ENCODE measurements around the gene KRT71.

KRT71 gene

DNA sequence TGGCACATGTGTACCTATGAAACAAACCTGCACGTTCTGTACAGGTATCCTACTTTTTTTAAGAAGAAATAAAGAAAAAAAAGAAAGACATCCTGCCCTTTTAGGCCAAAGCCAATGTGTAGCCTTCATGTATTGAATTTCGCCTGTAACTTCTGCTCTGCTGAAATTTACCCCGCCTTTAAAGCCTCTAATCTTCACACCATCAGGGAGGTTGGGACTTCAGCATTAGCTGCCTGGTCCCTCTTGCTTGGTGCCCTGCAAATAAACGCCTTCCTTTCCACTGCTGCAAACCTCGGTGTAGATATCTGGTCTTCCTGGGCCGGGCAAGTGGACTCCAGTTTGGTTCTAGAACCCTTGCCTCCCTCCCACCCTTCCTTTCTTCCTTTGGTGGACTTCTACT lies 2.6 kb upstream of the KRT71 start:
- Histone ChIP-seq H3K27ac (ENCODE audit: poor library complexity, severe bottlenecking) (no peak overlapping the region), H3K36me3 (ENCODE audit: low read depth) (no peaks in the 10 kb centered on the region), H3K4me1 (ENCODE audit: insufficient read depth, poor library complexity, severe bottlenecking) (no peaks in the 10 kb centered on the region), H3K9me3 (ENCODE audit: severe bottlenecking) (no peaks in the 10 kb centered on the region), H3K4me3 (ENCODE audit: severe bottlenecking) (no peak overlapping the region), H3K27me3 (ENCODE audit: insufficient read depth, poor library complexity, severe bottlenecking) (no peaks in the 10 kb centered on the region)
- TF ChIP-seq, protein P1, sequence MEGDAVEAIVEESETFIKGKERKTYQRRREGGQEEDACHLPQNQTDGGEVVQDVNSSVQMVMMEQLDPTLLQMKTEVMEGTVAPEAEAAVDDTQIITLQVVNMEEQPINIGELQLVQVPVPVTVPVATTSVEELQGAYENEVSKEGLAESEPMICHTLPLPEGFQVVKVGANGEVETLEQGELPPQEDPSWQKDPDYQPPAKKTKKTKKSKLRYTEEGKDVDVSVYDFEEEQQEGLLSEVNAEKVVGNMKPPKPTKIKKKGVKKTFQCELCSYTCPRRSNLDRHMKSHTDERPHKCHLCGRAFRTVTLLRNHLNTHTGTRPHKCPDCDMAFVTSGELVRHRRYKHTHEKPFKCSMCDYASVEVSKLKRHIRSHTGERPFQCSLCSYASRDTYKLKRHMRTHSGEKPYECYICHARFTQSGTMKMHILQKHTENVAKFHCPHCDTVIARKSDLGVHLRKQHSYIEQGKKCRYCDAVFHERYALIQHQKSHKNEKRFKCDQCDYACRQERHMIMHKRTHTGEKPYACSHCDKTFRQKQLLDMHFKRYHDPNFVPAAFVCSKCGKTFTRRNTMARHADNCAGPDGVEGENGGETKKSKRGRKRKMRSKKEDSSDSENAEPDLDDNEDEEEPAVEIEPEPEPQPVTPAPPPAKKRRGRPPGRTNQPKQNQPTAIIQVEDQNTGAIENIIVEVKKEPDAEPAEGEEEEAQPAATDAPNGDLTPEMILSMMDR (IDR thresholded peaks at IDR 0.05; ENCODE audit: poor library complexity, severe bottlenecking), result no peak
- ATAC-seq (ENCODE audit: low read depth) (no peak), DNase-seq (ENCODE audit: low spot score) (no peak)

DNA sequence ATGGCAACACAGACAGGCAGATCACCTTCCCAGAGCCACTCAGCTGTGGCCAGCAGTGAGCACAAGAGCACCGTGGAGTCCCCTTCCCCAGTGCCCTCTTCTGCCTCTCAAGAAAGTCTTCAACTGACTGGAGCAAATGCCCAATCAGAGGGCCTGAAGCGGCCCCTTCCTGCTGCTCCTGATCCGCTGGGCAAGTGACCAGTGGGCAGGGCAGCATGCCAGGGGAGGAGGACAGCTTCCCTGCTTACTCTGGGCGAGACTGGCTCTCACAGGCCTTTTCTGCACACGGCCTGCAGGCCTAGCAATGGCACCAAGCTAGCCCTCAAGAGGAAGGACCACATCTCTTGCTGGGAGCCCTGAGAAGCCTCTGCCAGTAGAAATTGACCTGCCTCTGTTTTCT lies 890 bp downstream of the KRT71 start:
- DNase-seq (ENCODE audit: low spot score) (no peak), ATAC-seq (ENCODE audit: low read depth) (no peak)
- H3K4me3 ChIP-seq (ENCODE audit: severe bottlenecking), result no peak overlapping the region
- no peak overlapping the region for H3K27ac ChIP-seq (ENCODE audit: poor library complexity, severe bottlenecking)
- H3K27me3 ChIP-seq (ENCODE audit: insufficient read depth, poor library complexity, severe bottlenecking), result no peaks in the 10 kb centered on the region
- H3K9me3 ChIP-seq (ENCODE audit: severe bottlenecking), result no peaks in the 10 kb centered on the region
- no peaks in the 10 kb centered on the region for H3K4me1 ChIP-seq (ENCODE audit: insufficient read depth, poor library complexity, severe bottlenecking)
- TF ChIP-seq, protein P1 (IDR thresholded peaks at IDR 0.05; ENCODE audit: poor library complexity, severe bottlenecking), result no peak
- H3K36me3 ChIP-seq (ENCODE audit: low read depth), result no peaks in the 10 kb centered on the region

DNA sequence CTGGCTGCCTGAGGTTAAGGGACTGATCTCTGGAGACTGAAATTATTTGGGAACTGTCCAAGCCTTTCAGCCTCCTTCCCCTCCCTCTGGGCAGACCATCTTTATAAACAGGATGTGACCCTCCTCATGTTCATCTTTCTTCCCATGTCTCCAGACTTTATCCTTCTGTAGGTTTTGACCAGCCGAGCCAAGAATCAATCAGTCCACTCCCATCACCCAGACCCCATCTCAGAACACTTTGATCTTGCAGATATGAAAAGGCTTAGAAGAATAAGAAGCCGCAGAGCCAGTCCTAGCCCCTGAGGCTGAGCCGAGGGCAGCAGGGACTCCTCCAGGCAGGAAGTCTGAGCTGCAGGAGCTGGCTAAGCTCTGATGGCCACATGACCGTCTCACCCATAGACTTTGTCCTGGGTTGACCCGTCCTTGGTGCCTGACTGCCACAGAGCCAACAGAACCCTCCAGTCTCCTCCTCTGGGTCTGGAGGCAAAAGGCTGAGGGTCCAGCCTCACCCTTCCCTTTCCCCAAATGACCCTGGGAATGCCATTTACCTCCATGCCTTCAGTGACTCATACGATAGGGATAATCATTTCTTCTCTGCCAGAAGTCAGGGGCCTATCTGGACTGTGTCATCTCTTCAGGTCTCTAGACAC lies 1.6 kb downstream of the KRT71 start:
- ATAC-seq (ENCODE audit: low read depth) (no peak), DNase-seq (ENCODE audit: low spot score) (no peak)
- TF ChIP-seq, protein P1 (IDR thresholded peaks at IDR 0.05; ENCODE audit: poor library complexity, severe bottlenecking), result no peak
- H3K9me3 ChIP-seq (ENCODE audit: severe bottlenecking), result no peaks in the 10 kb centered on the region
- H3K4me3 ChIP-seq (ENCODE audit: severe bottlenecking), result no peak overlapping the region
- no peaks in the 10 kb centered on the region for H3K4me1 ChIP-seq (ENCODE audit: insufficient read depth, poor library complexity, severe bottlenecking)
- no peaks in the 10 kb centered on the region for H3K36me3 ChIP-seq (ENCODE audit: low read depth)
- H3K27me3 ChIP-seq (ENCODE audit: insufficient read depth, poor library complexity, severe bottlenecking), result no peaks in the 10 kb centered on the region
- H3K27ac ChIP-seq (ENCODE audit: poor library complexity, severe bottlenecking), result no peak overlapping the region

DNA sequence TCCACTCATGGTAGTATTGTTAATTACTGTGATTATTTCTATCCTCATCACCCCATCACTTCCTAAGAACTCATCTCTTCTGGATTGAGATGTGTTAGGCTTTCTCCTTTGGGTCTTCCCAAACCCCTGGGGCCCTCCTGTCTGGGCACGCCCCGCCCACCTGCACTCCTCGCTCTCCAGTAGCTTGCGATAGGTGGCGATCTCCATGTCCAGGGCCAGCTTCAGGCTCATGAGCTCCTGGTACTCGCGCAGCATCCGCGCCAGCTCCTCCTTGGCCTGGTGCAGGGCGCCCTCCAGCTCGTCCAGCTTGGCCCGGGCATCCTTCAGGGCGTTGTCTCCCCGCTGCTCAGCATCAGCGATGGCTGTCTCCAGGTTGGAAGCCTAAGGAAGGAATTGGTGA lies 6.8 kb downstream of the KRT71 start:
- no peaks in the 10 kb centered on the region for H3K27me3 ChIP-seq (ENCODE audit: insufficient read depth, poor library complexity, severe bottlenecking)
- H3K27ac ChIP-seq (ENCODE audit: poor library complexity, severe bottlenecking), result no peak overlapping the region
- H3K36me3 ChIP-seq (ENCODE audit: low read depth), result no peaks in the 10 kb centered on the region
- no peak overlapping the region for H3K4me3 ChIP-seq (ENCODE audit: severe bottlenecking)
- ATAC-seq (ENCODE audit: low read depth), result no peak
- DNase-seq (ENCODE audit: low spot score), result no peak
- TF ChIP-seq, protein P1 (IDR thresholded peaks at IDR 0.05; ENCODE audit: poor library complexity, severe bottlenecking), result no peak
- H3K4me1 ChIP-seq (ENCODE audit: insufficient read depth, poor library complexity, severe bottlenecking), result no peaks in the 10 kb centered on the region
- H3K9me3 ChIP-seq (ENCODE audit: severe bottlenecking), result no peaks in the 10 kb centered on the region
